ENCODE data around the gene FUT7. TPM values are rescaled to one million over a fixed set of nuclear protein-coding genes. Genes with fewer than 3 reads are reported as not detected.

FUT7 gene
- total and polyA plus RNA-seq, 2 of the 13 experiments (the other 11 are each of a cell fraction or from before 2014, with no cell fraction given): 0.05 TPM; not detected in 1

- TF ChIP-seq RCOR2 (CRISPR knock-in tag; IDR thresholded peaks at IDR 0.05) (no peak), RORA (CRISPR knock-in tag; IDR thresholded peaks at IDR 0.05) (no peak), KDM3A (CRISPR knock-in tag; IDR thresholded peaks at IDR 0.05; ENCODE audit: low read depth) (no peak), ELF4 (CRISPR knock-in tag; IDR thresholded peaks at IDR 0.05; ENCODE audit: borderline replicate concordance) (no peak), ZNF281 (CRISPR knock-in tag; IDR thresholded peaks at IDR 0.05; ENCODE audit: borderline replicate concordance) (0 out of 2 replicates have a peak, but pooled peaks have one; percentile 21), JUND (CRISPR knock-in tag; IDR thresholded peaks at IDR 0.05) (no peak), ZNF430 (CRISPR knock-in tag; IDR thresholded peaks at IDR 0.05) (0 out of 2 replicates have a peak, but pooled peaks have one; percentile 26), SP140L (CRISPR knock-in tag; IDR thresholded peaks at IDR 0.05; ENCODE audit: borderline replicate concordance) (no peak), ZNF276 (CRISPR knock-in tag; IDR thresholded peaks at IDR 0.05; ENCODE audit: low read depth) (0 out of 2 replicates have a peak, but pooled peaks have one; percentile 35), AHDC1 (CRISPR knock-in tag; IDR thresholded peaks at IDR 0.05; ENCODE audit: borderline replicate concordance) (no peak), ZNF292 (CRISPR knock-in tag; IDR thresholded peaks at IDR 0.05; ENCODE audit: borderline replicate concordance, low read depth) (no peak), ZNF580 (CRISPR knock-in tag; IDR thresholded peaks at IDR 0.05; ENCODE audit: borderline replicate concordance, low read depth) (no peak), ATF4 (CRISPR knock-in tag; IDR thresholded peaks at IDR 0.05) (no peak), ETS1 (CRISPR knock-in tag; IDR thresholded peaks at IDR 0.05) (no peak)
Measured at GRCh38 chr9:137052998-137053943, 21.4 kb upstream of the FUT7 start (continued).
